ENCODE measurements around the gene DNAJB9.

DNA sequence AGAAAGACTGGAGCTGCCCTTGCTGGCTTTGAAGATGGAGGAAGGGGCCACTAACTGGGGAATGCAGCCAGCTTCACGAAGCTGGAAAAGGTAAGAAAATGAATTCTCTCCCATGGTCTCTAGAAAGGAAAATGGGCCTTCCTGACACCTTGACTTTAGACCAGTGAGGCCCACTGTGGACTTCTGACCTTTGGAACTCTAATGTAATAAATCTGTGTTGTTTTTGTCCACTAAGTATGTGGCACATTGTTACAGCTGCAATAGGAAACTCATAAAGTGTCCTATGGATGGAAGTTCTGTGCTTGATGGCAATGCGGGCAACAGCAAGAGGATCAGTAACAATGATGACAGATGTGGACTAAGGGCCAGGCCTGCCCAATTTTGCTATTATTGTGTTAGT lies 20.9 kb downstream of the DNAJB9 start:
- TF ChIP-seq POLR2AphosphoS5 (IDR thresholded peaks at IDR 0.05) (no peak), CTCF (IDR thresholded peaks at IDR 0.05) (no peak), EP300 (IDR thresholded peaks at IDR 0.05) (no peak), POLR2A (IDR thresholded peaks at IDR 0.05) (no peak)

Data from upper lobe of left lung (tissue), 4 donors.